Ascending aorta (tissue), 2 donors: ENCODE data around the gene TPCN2. TPM values are rescaled to one million over a fixed set of nuclear protein-coding genes. Genes with fewer than 3 reads are reported as not detected.

Source experiments
- DNase-seq, 2 donors: peaks; one replicate each; pipeline ENCODE4 v3.0.0-alpha.2; 2019; ENCODE audit warnings: low spot score in 2 of 2
- H3K27ac ChIP-seq, 2 donors: fragments of 200-600 bp; sonication (generic); one replicate each; pipeline ENCODE4 v1.5.1; 2016 to 2017; ENCODE audit warnings: mild to moderate bottlenecking in 1 of 2
- H3K27me3 ChIP-seq: fragments of 200-600 bp; sonication (generic); one replicate; pipeline ENCODE4 v1.5.1; 2017
- H3K36me3 ChIP-seq, 2 donors: fragments of 200-600 bp; sonication (generic); one replicate each; pipeline ENCODE4 v1.5.1; 2016
- H3K4me1 ChIP-seq, 2 donors: fragments of 200-600 bp; sonication (generic); one replicate each; pipeline ENCODE4 v1.5.1; 2016 to 2017; ENCODE audit warnings: mild to moderate bottlenecking in 1 of 2
- H3K4me3 ChIP-seq, 2 donors: fragments of 200-600 bp; sonication (generic); one replicate each; pipeline ENCODE4 v1.5.1; 2016 to 2017; ENCODE audit warnings: mild to moderate bottlenecking in 1 of 2
- H3K9me3 ChIP-seq, 2 donors: fragments of 200-600 bp; sonication (generic); one replicate each; pipeline ENCODE4 v1.5.1; 2016
- CTCF ChIP-seq, 3 experiments: fragments of 200-600 bp in 2 of 3; fragments of 450-650 bp in 1 of 3; sonication (generic) in 2 of 3; IDR thresholded peaks; one replicate each; pipeline ENCODE4 v1.5.1; 2016 to 2019; ENCODE audit warnings: antibody characterized with exemption in 3 of 3, mild to moderate bottlenecking in 1 of 3, moderate library complexity in 1 of 3
- intact Hi-C: fragments of 100-400 bp; cut with DNase I; formaldehyde crosslinking; loops from one replicate; pipeline ENCODE4 v1.15.1; 2023
- total RNA-seq: library from RNA; depleted of rRNA; stranded (reverse); fragments of >200 nt; gene quantifications from one replicate; pipeline ENCODE4 v1.1.0, GENCODE V29; 2016

TPCN2 gene
- total RNA-seq, 1 donor from 2014 or later: 24.9 TPM

GRCh38 chr11:69083531-69084247 lies 35.0 kb downstream of the TPCN2 start:
- Histone ChIP-seq H3K27ac (no peak overlapping the region), H3K9me3 (no peaks in the 10 kb centered on the region), H3K27me3 (no peaks in the 10 kb centered on the region), H3K4me3 (no peak overlapping the region), H3K36me3 (peaks cover 39 to 68% of the 10 kb centered on the region in 2 donors), H3K4me1 (no peaks in the 10 kb centered on the region)
- intact Hi-C loops: no loop called here
- TF ChIP-seq CTCF (IDR thresholded peaks at IDR 0.05): no peak
- DNase-seq: no peak

GRCh38 chr11:69084371-69084770 lies 35.6 kb downstream of the TPCN2 start:
- no peak overlapping the region for H3K4me3 ChIP-seq
- H3K27ac ChIP-seq: no peak overlapping the region
- intact Hi-C loops: no loop called here
- H3K4me1 ChIP-seq: no peaks in the 10 kb centered on the region
- no peaks in the 10 kb centered on the region for H3K27me3 ChIP-seq
- TF ChIP-seq CTCF (IDR thresholded peaks at IDR 0.05): no peak
- DNase-seq: no peak
- peaks cover 32 to 64% of the 10 kb centered on the region in 2 donors for H3K36me3 ChIP-seq
- no peaks in the 10 kb centered on the region for H3K9me3 ChIP-seq

GRCh38 chr11:69085490-69086095 lies 36.9 kb downstream of the TPCN2 start:
- Histone ChIP-seq H3K27ac (no peak overlapping the region), H3K4me3 (no peak overlapping the region), H3K9me3 (no peaks in the 10 kb centered on the region), H3K4me1 (no peaks in the 10 kb centered on the region), H3K36me3 (peaks cover 21 to 62% of the 10 kb centered on the region in 2 donors), H3K27me3 (no peaks in the 10 kb centered on the region)
- intact Hi-C loops: loop anchor here (5.0 kb wide), 3 partner anchors 83 to 183 kb away; partner anchors contain the start of genes IGHMBP2 and MRPL21
- TF ChIP-seq CTCF (IDR thresholded peaks at IDR 0.05): no peak
- DNase-seq: no peak

GRCh38 chr11:69086152-69087132 lies 37.7 kb downstream of the TPCN2 start:
- Histone ChIP-seq H3K27me3 (no peaks in the 10 kb centered on the region), H3K4me3 (no peak overlapping the region), H3K9me3 (no peaks in the 10 kb centered on the region), H3K27ac (peak overlapping the region; percentile 0 to 34), H3K36me3 (peaks cover 14 to 54% of the 10 kb centered on the region in 2 donors), H3K4me1 (no peaks in the 10 kb centered on the region)
- peak in 1 of 3 experiments; percentile 28 for TF ChIP-seq CTCF (IDR thresholded peaks at IDR 0.05)
- intact Hi-C loops: loop anchor here (5.0 kb wide), 3 partner anchors 84 to 184 kb away; partner anchors contain the start of genes IGHMBP2 and MRPL21
- DNase-seq: no peak

GRCh38 chr11:69087133-69087524 lies 38.4 kb downstream of the TPCN2 start:
- H3K4me3 ChIP-seq: no peak overlapping the region
- no peak for DNase-seq
- H3K27me3 ChIP-seq: no peaks in the 10 kb centered on the region
- peak overlapping the region; percentile 0 to 34 for H3K27ac ChIP-seq
- peaks cover 13 to 47% of the 10 kb centered on the region in 2 donors for H3K36me3 ChIP-seq
- H3K4me1 ChIP-seq: no peaks in the 10 kb centered on the region
- no peak for TF ChIP-seq CTCF (IDR thresholded peaks at IDR 0.05)
- intact Hi-C loops: loop anchor here (5.0 kb wide), 3 partner anchors 85 to 185 kb away; partner anchors contain the start of genes IGHMBP2 and MRPL21
- H3K9me3 ChIP-seq: no peaks in the 10 kb centered on the region
